ENCODE measurements around the gene CPB2. TPM values are rescaled to one million over a fixed set of nuclear protein-coding genes. Genes with fewer than 3 reads are reported as not detected.

Gene CPB2
- total and polyA plus RNA-seq, 9 of the 15 experiments (the other 6 are each of a cell fraction or from before 2014, with no cell fraction given), result 0.03 to 0.16 (median 0.07) TPM; not detected in 6

DNA sequence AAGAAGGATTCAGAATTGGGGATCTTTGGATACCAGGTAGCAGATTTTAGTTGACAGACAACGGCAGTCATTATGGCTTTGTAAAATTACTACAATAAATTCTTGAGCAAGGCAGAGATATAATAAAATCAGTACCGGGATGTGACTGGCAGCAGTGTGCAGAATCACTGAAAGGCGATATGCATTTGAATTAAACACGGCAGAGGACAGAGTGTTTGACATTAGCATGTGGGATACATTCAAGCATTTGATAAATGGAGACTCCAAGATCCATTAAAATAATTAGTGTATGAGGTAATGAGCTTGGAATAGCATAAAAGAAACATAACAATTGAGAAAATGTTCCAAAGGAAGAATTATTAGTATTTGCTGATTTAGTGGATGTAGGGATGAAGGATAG, 40.3 kb upstream of the CPB2 start:
- TF ChIP-seq JUN (IDR thresholded peaks at IDR 0.05; ENCODE audit: borderline replicate concordance, low read depth, low read length) (no peak), JUN (CRISPR knock-in tag; IDR thresholded peaks at IDR 0.05; ENCODE audit: borderline replicate concordance) (no peak), ZNF57 (CRISPR knock-in tag; IDR thresholded peaks at IDR 0.05) (no peak), ZNF717 (CRISPR knock-in tag; IDR thresholded peaks at IDR 0.05) (no peak), ZNF174 (CRISPR knock-in tag; IDR thresholded peaks at IDR 0.05) (no peak), SREBF1 (IDR thresholded peaks at IDR 0.05; ENCODE audit: borderline replicate concordance, low read depth, low read length) (no peak), ZNF212 (CRISPR knock-in tag; IDR thresholded peaks at IDR 0.05) (no peak), CCNT2 (IDR thresholded peaks at IDR 0.05; ENCODE audit: borderline replicate concordance, extremely low read depth, insufficient read length, low read depth, low read length) (no peak), XRCC4 (IDR thresholded peaks at IDR 0.05; ENCODE audit: extremely low read depth, insufficient read depth, insufficient read length) (no peak), SMC3 (conservative IDR thresholded peaks at IDR 0.05; ENCODE audit: insufficient read depth, low read depth, low read length) (no peak), U2AF1 (optimal IDR thresholded peaks at IDR 0.05; ENCODE audit: low read depth, low read length) (no peak), ATF1 (CRISPR knock-in tag; IDR thresholded peaks at IDR 0.05) (no peak), ATF1 (tag; IDR thresholded peaks at IDR 0.05) (no peak)
- TF ChIP-seq, protein P1, sequence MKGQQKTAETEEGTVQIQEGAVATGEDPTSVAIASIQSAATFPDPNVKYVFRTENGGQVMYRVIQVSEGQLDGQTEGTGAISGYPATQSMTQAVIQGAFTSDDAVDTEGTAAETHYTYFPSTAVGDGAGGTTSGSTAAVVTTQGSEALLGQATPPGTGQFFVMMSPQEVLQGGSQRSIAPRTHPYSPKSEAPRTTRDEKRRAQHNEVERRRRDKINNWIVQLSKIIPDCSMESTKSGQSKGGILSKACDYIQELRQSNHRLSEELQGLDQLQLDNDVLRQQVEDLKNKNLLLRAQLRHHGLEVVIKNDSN (CRISPR knock-in tag; IDR thresholded peaks at IDR 0.05), result no peak
- TF ChIP-seq, protein P2, sequence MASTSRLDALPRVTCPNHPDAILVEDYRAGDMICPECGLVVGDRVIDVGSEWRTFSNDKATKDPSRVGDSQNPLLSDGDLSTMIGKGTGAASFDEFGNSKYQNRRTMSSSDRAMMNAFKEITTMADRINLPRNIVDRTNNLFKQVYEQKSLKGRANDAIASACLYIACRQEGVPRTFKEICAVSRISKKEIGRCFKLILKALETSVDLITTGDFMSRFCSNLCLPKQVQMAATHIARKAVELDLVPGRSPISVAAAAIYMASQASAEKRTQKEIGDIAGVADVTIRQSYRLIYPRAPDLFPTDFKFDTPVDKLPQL (IDR thresholded peaks at IDR 0.05; ENCODE audit: extremely low read depth, insufficient read length), result no peak
- TF ChIP-seq, protein P3, sequence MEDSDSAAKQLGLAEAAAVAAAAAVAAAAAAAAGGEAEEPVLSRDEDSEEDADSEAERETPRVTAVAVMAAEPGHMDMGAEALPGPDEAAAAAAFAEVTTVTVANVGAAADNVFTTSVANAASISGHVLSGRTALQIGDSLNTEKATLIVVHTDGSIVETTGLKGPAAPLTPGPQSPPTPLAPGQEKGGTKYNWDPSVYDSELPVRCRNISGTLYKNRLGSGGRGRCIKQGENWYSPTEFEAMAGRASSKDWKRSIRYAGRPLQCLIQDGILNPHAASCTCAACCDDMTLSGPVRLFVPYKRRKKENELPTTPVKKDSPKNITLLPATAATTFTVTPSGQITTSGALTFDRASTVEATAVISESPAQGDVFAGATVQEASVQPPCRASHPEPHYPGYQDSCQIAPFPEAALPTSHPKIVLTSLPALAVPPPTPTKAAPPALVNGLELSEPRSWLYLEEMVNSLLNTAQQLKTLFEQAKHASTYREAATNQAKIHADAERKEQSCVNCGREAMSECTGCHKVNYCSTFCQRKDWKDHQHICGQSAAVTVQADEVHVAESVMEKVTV (CRISPR knock-in tag; IDR thresholded peaks at IDR 0.05), result no peak
- no peak for ATAC-seq
- H3K9me3 ChIP-seq (replicated peaks; ENCODE audit: control insufficient read depth, insufficient read depth, low read depth, low read length), result no peaks in the 10 kb centered on the region
- in situ Hi-C loops (cut with MboI), result no loop called here
- CTCF ChIA-PET (ENCODE audit: low intra/inter-chr PET ratio), result no interaction called here
- H3K4me2 ChIP-seq (ENCODE audit: insufficient read depth, low read length), result no peak overlapping the region
- no peak overlapping the region for H3K9ac ChIP-seq (ENCODE audit: insufficient read depth in 1 of 2, low read depth in 2 of 2, low read length in 2 of 2)
- peaks cover 88% of the 10 kb centered on the region for H3K36me3 ChIP-seq (ENCODE audit: control insufficient read depth, insufficient read depth, low read length)
- no peak overlapping the region for H2AFZ ChIP-seq (ENCODE audit: low read depth, low read length)
- no peak for DNase-seq (ENCODE audit: extremely low read depth in 1 of 4, low spot score in 3 of 4)
- POLR2A ChIA-PET, result interaction anchor here (1.1 kb wide), 1 partner anchor 9 kb away, joined by 3 read pairs; no protein-coding TSS in a partner anchor
- H3K27me3 ChIP-seq (ENCODE audit: control insufficient read depth in 2 of 2, insufficient read depth in 2 of 2, low read length in 2 of 2), result no peaks in the 10 kb centered on the region
- H3K79me2 ChIP-seq (ENCODE audit: control insufficient read depth, insufficient read depth, low read length), result no peaks in the 10 kb centered on the region
- H3K9me1 ChIP-seq (ENCODE audit: control insufficient read depth, insufficient read depth, low read length), result no peaks in the 10 kb centered on the region
- H3K27ac ChIP-seq (ENCODE audit: extremely low read depth, low read depth, low read length), result no peak overlapping the region
- no peaks in the 10 kb centered on the region for H3K4me1 ChIP-seq (replicated peaks in 1 of 2; ENCODE audit: control insufficient read depth in 2 of 2, insufficient read depth in 2 of 2, low read length in 2 of 2)
- 100% methylated on average over 4 of the region's 4 CpGs for WGBS (ENCODE audit: insufficient coverage, low coverage, missing lambda C conversion rate)
- H4K20me1 ChIP-seq (replicated peaks; ENCODE audit: control insufficient read depth, insufficient read depth, low read length), result no peaks in the 10 kb centered on the region
- FAIRE-seq, result no peak
- intact Hi-C loops (cut with micrococcal nuclease), result no loop called here
- no peak overlapping the region for H3K4me3 ChIP-seq
- BruUV-seq (replicated peaks), result no TSS peak
